GM12865 (cell line): ENCODE results near the gene OSBPL10.

ENCODE experiments used
- DNase-seq: peaks from one replicate; pipeline ENCODE4 v3.0.0; 2010; ENCODE audit warnings: low read depth
- H3K4me3 ChIP-seq: 2 replicates; pipeline ENCODE4 v1.5.1; 2011; ENCODE audit warnings: mild to moderate bottlenecking, low read depth, low read length, control low read depth
- TF ChIP-seq, protein P1 (sequence below): IDR thresholded peaks from 2 replicates; pipeline ENCODE4 v1.5.1; 2011; ENCODE audit warnings: low read length, control low read depth, low read depth, inconsistent platforms; ENCODE audit not compliant: insufficient read depth; ENCODE audit errors: missing control alignments

Gene OSBPL10

DNA sequence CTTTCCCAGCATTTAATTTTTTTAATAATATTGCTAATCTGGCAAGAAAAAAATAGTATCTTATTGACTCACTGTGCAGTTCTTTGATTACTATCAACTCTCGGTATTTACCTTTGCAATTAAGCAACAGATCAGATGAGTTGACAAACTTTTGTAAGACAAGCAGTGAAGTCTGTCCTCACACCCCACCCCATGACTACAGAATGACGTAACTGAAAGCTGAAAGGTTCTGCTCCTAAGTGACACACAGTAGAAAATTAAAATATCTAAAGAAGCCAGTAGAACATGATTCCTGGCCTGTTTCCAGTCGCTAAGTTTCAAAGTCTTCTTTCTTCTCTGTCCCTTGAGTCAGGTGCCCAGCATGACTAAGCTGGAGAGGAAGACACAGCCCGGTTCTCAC lies 312.8 kb downstream of the OSBPL10 start:
- TF ChIP-seq, protein P1, sequence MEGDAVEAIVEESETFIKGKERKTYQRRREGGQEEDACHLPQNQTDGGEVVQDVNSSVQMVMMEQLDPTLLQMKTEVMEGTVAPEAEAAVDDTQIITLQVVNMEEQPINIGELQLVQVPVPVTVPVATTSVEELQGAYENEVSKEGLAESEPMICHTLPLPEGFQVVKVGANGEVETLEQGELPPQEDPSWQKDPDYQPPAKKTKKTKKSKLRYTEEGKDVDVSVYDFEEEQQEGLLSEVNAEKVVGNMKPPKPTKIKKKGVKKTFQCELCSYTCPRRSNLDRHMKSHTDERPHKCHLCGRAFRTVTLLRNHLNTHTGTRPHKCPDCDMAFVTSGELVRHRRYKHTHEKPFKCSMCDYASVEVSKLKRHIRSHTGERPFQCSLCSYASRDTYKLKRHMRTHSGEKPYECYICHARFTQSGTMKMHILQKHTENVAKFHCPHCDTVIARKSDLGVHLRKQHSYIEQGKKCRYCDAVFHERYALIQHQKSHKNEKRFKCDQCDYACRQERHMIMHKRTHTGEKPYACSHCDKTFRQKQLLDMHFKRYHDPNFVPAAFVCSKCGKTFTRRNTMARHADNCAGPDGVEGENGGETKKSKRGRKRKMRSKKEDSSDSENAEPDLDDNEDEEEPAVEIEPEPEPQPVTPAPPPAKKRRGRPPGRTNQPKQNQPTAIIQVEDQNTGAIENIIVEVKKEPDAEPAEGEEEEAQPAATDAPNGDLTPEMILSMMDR = no peak
- H3K4me3 ChIP-seq = no peak overlapping the region
- no peak for DNase-seq

DNA sequence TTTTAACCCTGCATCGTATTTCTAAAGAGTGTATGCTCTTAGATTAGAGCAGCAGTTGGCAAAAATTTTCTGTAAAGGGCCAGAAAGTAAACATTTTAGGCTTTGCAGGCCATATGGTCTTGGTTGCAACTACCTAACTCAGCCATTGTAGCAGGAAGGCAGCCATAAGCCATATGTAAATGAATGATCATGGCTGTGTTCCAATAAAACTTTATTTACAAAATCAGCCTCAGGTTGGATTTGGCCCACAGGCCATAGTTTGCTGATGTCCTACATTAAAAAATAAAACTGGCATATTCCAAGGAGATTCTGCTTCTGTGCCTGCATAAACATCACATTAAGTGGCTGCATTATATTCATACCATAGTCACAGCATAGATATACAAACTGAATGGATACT lies 313.5 kb downstream of the OSBPL10 start:
- TF ChIP-seq, protein P1 = no peak
- H3K4me3 ChIP-seq = no peak overlapping the region
- no peak for DNase-seq

DNA sequence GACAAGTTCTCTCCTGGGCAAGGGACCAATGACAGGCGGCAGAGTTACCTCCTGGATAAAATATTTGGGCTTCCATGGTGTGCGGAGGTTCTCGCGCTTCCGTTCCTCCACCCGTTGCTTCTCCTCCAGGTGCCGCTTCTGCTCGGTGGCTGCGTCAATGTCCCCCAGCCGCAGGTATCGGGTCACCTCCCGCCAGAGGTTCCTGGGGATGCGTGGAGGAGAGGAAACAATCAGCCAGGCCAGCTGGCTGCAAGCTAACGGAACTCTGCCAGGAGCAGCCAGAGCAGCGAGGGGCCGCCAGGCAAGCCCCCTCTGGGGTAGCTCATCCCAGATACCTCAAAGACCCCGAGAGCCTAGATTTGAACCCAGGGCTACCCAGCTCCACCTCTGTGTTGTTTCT lies 317.0 kb downstream of the OSBPL10 start:
- H3K4me3 ChIP-seq = no peak overlapping the region
- TF ChIP-seq, protein P1 = no peak
- no peak for DNase-seq

DNA sequence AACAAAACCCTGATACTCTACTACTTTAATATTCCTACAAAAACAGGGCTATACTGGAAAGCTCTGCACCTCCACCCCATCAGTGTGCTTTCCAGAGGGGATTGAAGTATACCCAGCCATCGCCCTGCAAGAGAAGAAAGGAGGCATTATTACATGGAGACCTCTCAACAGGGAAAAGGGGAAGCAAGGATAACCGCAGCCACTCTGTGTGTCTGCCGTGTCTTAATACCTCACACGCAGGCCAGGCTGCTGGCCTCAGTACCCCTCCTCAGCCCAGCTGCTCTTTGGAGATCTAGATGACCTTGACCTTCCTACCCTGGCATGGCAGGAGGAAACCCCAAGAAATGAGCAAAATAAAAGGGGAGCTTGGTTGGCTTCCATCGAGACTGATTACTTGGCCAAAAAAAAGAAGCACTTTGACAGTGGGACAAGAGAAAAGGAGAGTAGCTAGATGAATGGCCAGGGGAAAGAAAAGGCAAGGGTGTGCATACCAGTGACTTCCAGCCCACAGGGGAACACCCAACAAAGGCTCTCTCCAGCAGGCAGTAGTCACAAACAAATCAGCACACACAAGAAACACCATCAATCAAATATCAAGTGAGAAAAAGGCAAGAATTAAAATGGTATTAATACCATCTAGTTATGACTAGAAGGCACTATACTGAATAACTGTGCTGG lies 318.9 kb downstream of the OSBPL10 start:
- DNase-seq = no peak
- H3K4me3 ChIP-seq = no peak overlapping the region
- TF ChIP-seq, protein P1 = no peak

DNA sequence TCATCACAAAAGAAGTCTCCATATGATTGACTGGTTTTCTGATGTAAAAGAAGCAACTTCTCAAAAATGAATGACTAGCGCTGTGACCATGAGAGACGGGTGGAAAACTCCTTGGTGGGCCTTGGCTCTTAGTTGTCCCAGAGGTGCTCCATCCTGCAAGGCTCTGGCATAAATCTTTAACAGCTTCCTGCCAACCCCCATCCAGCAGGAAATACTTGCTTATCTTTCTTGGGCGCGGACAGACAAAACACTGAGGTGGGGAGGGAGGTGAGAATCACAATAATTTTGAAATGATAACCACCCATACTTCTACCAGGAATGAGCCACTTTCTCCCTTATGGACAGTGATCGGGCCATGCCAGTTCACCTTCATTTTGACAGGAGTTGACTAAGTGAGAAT lies 319.8 kb downstream of the OSBPL10 start:
- TF ChIP-seq, protein P1 = no peak
- no peak overlapping the region for H3K4me3 ChIP-seq
- DNase-seq = no peak

DNA sequence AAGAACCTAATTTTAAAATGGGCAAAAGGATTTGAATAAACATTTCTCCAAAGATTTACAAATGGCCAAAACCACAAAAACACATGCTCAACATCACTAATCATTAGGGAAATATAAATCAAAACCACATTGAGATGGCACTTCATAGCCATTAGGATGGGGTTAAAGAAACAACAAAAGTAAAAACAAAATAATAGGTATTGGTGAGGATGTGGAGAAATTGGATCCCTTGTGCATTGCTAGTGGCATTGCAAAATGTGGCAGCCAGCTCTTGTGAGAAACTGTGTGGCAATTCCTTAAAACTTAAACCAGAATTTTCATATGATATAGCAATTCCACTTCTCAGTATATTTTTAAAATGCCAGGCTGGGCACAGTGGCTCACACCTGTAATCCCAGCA lies 321.8 kb downstream of the OSBPL10 start:
- no peak for DNase-seq
- TF ChIP-seq, protein P1 = no peak
- H3K4me3 ChIP-seq = no peak overlapping the region

DNA sequence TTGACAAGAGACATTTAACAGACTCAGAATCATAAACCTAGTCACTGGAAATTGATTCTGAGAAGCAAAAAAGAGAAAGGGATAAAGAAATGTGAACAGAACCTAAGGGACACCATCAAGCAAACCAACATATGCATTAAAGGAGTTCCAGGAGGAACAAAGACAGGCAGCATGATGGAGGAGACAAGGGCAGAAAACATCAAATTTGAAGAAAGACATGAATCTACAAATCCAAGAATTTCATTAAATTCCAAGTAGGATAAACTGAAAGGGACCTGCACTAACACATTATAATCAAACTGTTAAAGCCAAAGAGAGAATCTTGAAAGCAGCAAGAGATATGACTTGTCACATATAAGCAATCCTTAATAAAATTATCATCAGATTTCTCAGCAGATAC lies 326.1 kb downstream of the OSBPL10 start:
- TF ChIP-seq, protein P1 = no peak
- H3K4me3 ChIP-seq = no peak overlapping the region
- DNase-seq = no peak
